Testis (tissue), 2 donors: ENCODE measurements around the gene RAMP3.

Source experiments
- POLR2A ChIP-seq: fragments of 450-650 bp; IDR thresholded peaks from one replicate; pipeline ENCODE4 v1.6.1; 2017; ENCODE audit warnings: antibody characterized with exemption, mild to moderate bottlenecking, moderate library complexity
- TF ChIP-seq, protein P1 (sequence below), 3 experiments: fragments of 450-650 bp in 2 of 3; fragments of 200-600 bp in 1 of 3; sonication (generic) in 1 of 3; IDR thresholded peaks; one replicate each; pipeline ENCODE4 v1.5.1; 2016 to 2019; ENCODE audit warnings: antibody characterized with exemption in 3 of 3, mild to moderate bottlenecking in 2 of 3, moderate library complexity in 1 of 3

DNA sequence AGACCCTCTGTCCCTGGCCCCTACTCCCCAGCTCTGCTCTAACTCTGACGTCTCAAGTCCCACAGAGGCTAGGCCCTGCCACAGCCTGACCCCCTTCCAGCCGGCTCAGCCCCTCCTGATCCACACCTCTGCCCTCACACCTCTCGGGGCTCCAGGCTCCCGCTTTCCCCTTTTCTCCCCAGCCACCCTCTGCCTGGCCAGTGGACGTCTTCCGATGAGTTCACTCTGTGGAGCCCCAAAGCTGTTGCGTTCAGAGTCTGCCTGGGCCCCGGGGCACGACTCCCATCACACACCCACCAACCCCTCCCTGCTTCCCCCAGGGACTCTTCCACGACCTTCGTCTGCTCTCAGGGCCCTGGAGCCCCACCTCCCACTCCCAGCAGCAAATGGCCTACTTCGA, 27.7 kb upstream of the RAMP3 start:
- TF ChIP-seq, protein P1, sequence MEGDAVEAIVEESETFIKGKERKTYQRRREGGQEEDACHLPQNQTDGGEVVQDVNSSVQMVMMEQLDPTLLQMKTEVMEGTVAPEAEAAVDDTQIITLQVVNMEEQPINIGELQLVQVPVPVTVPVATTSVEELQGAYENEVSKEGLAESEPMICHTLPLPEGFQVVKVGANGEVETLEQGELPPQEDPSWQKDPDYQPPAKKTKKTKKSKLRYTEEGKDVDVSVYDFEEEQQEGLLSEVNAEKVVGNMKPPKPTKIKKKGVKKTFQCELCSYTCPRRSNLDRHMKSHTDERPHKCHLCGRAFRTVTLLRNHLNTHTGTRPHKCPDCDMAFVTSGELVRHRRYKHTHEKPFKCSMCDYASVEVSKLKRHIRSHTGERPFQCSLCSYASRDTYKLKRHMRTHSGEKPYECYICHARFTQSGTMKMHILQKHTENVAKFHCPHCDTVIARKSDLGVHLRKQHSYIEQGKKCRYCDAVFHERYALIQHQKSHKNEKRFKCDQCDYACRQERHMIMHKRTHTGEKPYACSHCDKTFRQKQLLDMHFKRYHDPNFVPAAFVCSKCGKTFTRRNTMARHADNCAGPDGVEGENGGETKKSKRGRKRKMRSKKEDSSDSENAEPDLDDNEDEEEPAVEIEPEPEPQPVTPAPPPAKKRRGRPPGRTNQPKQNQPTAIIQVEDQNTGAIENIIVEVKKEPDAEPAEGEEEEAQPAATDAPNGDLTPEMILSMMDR (IDR thresholded peaks at IDR 0.05) = no peak
- TF ChIP-seq POLR2A = no peak
